ENCODE data around the gene TAOK2.
"Not testable (repeated sequence)": the region's sequence is repeated elsewhere in the genome, so short reads cannot be mapped to it uniquely, and the experiment has no call there.

TAOK2 gene

GRCh38 chr16:29959293-29959692, 14.4 kb upstream of the TAOK2 start:
- Mint-ChIP-seq H3K4me3 (no peak overlapping the region), H3K27ac (no peak overlapping the region), H3K36me3 (no peaks in the 10 kb centered on the region), H3K9me3 (no peaks in the 10 kb centered on the region), H3K4me1 (peaks cover 18% of the 10 kb centered on the region)
- no peak for DNase-seq (ENCODE audit: low spot score in 2 of 2)
- ATAC-seq, result no peak

DNA sequence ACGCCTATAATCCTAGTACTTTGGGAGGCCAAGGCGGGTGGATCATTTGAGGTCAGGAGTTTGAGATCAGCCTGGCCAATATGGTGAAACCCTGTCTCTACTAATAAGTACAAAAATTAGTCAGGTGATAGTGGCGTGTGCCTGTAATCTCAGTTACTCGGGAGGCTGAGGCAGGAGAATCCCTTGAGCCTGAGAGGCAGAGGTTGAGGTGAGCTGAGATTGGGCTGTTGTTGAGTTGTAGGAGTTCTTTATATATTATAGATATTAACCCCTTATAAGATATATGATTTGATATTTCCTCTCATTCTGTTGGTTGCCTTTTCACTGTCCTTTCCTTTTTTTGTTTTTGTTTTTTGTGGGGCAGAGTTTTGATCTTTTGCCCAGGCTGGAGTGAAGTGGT, 13.8 kb upstream of the TAOK2 start:
- not testable (repeated sequence) for H3K27ac Mint-ChIP-seq; H3K36me3 Mint-ChIP-seq; DNase-seq (ENCODE audit: low spot score in 2 of 2); ATAC-seq; H3K4me3 Mint-ChIP-seq; H3K9me3 Mint-ChIP-seq
- peaks cover 18% of the 10 kb centered on the region for H3K4me1 Mint-ChIP-seq

DNA sequence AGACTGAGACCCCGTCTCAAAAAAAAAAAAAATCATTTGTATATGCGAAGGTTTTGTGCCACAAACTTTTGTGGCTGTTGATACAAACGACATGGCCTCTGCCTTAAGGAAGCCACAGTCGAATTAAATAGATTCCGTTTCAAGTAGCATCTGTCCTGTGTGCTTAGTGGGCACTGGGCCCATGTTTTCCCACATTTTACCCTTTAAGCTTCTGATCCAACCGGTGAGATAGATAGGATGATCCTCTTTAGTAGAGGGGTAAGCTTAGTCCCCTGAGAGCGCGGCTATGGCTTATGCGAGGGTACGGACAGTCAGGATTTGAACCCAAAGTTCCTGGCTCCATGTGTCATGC, 12.6 kb upstream of the TAOK2 start:
- ATAC-seq (no peak), DNase-seq (ENCODE audit: low spot score in 2 of 2) (no peak)
- peaks cover 18% of the 10 kb centered on the region for H3K4me1 Mint-ChIP-seq
- peak overlapping the region; percentile 84 for H3K4me3 Mint-ChIP-seq
- no peaks in the 10 kb centered on the region for H3K9me3 Mint-ChIP-seq
- no peaks in the 10 kb centered on the region for H3K36me3 Mint-ChIP-seq
- peak overlapping the region; percentile 89 for H3K27ac Mint-ChIP-seq

DNA sequence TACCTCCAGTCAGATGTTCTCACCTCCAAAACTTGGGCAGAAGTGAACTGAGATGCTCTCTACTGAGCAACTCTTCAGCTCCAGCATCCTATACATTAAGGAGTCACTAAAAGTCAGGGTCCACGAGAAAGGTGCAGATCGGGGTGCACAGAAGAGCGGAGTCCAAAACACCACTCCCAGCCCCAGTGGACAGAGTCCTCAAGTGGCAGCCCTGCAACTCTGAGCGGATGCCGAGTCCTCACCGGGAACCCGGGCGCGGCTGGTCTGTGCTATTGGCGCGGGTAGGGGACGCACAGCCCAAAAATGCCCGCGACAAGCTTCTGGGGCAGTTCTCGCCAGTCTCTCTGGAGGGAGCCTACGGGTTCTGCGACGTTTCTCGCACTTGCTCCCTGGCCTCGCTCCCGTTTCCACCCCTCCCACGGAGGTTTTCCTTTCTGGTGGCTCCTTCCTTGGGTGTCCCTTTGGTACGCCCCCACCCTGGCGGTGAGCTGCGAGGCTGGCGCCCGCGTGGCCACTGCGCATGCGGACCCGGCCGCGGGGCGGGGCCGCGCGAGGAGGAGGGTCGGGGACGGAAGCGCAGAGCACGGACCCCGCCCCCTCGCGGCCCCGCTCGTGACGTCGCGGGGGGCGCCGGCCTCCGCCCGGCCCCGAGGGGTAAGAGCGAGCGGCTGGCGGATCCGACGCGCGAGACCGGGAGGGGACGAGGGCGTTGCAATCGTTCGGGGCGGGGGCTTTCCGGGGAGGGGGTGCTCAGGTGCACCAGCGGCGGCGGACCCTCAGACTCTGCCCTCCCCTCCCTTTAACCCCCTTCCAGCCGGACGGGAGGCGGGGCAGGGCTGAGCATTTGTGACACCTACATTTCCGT, 12.0 kb upstream of the TAOK2 start, which contains the start of gene TMEM219:
Gene TMEM219, plus strand, starts transcription at position 601 of the 865 bp plus-strand sequence. CDS start 1,065 bp downstream, outside the sequence.
- Mint-ChIP-seq H3K9me3 (no peaks in the 10 kb centered on the region), H3K27ac (peak within 1 kb of the TSS; percentile 89), H3K36me3 (no peaks in the 10 kb centered on the region), H3K4me1 (peaks cover 18% of the 10 kb centered on the region), H3K4me3 (peak within 1 kb of the TSS; percentile 84)
- ATAC-seq, result peak; percentile 90
- peak; percentile 98 to 99 for DNase-seq (ENCODE audit: low spot score in 2 of 2)

- H3K9me3 Mint-ChIP-seq, result no peaks in the 10 kb centered on the region
These were observed 11.2 kb upstream of the TAOK2 start for GRCh38 chr16:29962344-29962994.

DNA sequence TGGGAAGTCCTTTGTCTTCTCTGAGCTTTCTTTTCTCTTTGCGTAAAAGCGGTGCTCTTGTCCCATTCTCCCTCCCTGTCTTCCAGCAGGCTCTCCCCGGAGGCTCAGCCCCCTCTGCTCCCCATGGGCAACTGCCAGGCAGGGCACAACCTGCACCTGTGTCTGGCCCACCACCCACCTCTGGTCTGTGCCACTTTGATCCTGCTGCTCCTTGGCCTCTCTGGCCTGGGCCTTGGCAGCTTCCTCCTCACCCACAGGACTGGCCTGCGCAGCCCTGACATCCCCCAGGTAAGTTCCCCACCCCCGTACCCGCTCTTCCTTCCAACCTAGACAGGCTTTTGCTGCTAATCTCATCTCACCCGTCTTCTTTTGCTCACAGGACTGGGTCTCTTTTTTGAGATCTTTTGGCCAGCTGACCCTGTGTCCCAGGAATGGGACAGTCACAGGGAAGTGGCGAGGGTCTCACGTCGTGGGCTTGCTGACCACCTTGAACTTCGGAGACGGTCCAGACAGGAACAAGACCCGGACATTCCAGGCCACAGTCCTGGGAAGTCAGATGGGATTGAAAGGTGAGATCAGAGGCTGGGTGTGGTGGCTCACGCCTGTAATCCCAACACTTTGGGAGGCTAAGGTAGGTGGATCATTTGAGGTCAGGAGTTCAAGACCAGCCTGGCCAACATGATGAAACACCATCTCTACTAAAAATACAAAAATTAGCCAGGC, 10.5 kb upstream of the TAOK2 start:
- peaks cover 18% of the 10 kb centered on the region for H3K4me1 Mint-ChIP-seq
- H3K4me3 Mint-ChIP-seq, result peak overlapping the region; percentile 84
- peak overlapping the region; percentile 89 for H3K27ac Mint-ChIP-seq
- H3K36me3 Mint-ChIP-seq, result peaks cover 11% of the 10 kb centered on the region
- DNase-seq (ENCODE audit: low spot score in 2 of 2) (no peak), ATAC-seq (no peak)
- no peaks in the 10 kb centered on the region for H3K9me3 Mint-ChIP-seq

More at GRCh38 chr16:29962344-29962994, 11.2 kb upstream of the TAOK2 start:
- Mint-ChIP-seq H3K27ac (peak overlapping the region; percentile 89), H3K4me3 (peak overlapping the region; percentile 84), H3K4me1 (peaks cover 18% of the 10 kb centered on the region), H3K36me3 (peaks cover 4% of the 10 kb centered on the region)
- no peak for ATAC-seq
- no peak for DNase-seq (ENCODE audit: low spot score in 2 of 2)

GRCh38 chr16:29968205-29968604, 5.5 kb upstream of the TAOK2 start:
- Mint-ChIP-seq H3K4me3 (no peak overlapping the region), H3K36me3 (peaks cover 41% of the 10 kb centered on the region), H3K4me1 (peaks cover 5% of the 10 kb centered on the region), H3K9me3 (no peaks in the 10 kb centered on the region), H3K27ac (no peak overlapping the region)
- DNase-seq (ENCODE audit: low spot score in 2 of 2) (no peak), ATAC-seq (no peak)

GRCh38 chr16:29971304-29971703, 2.4 kb upstream of the TAOK2 start:
- DNase-seq (ENCODE audit: low spot score in 2 of 2), result no peak
- Mint-ChIP-seq H3K9me3 (no peaks in the 10 kb centered on the region), H3K27ac (peak overlapping the region; percentile 60), H3K4me1 (peaks cover 25% of the 10 kb centered on the region), H3K36me3 (peaks cover 55% of the 10 kb centered on the region), H3K4me3 (no peak overlapping the region)
- no peak for ATAC-seq

DNA sequence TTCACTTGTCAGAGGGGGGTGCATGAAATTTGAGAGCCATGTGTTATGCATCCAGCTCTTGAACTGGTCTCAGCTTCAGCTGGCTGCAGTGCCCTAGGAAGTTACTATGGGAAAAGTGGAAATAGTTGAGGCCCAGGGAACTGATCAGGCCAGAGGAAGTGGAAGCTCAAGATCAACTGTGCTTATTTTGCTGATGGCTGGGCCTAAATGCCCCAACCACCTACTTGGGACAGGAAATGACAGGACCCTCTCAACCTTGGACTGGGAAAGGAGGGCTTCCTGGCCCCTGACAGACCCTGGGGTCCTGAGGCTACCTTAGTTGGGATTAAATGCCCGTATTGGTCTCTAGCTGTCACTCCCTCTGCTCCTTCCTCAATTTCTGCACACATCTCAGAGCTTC, 1.2 kb upstream of the TAOK2 start:
- ATAC-seq, result no peak
- no peaks in the 10 kb centered on the region for H3K9me3 Mint-ChIP-seq
- H3K27ac Mint-ChIP-seq, result peak overlapping the region; percentile 95
- peaks cover 58% of the 10 kb centered on the region for H3K36me3 Mint-ChIP-seq
- no peak for DNase-seq (ENCODE audit: low spot score in 2 of 2)
- peak overlapping the region; percentile 97 for H3K4me3 Mint-ChIP-seq
- H3K4me1 Mint-ChIP-seq, result peaks cover 37% of the 10 kb centered on the region

DNA sequence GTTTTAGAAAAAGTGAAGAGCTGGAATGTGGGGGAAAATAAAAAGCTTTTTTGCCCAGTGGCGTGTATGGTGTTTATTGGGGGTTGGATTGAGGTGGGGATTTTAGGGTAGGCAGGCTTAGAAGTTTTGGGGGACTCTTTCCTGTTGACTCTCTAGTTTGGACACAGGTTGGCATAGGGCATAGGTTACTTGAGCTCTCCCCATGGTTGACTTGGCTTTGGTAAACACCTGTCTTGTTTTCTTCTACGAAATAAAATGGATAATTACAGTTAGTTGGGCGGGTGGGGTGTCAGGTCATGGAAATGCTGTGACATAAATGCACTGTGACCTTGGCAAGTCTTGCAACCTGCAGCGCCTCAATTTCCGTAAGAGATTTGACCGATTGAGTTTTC, 680 bp upstream of the TAOK2 start:
- H3K27ac Mint-ChIP-seq, result peak overlapping the region; percentile 95
- H3K4me1 Mint-ChIP-seq, result peaks cover 40% of the 10 kb centered on the region
- peaks cover 53% of the 10 kb centered on the region for H3K36me3 Mint-ChIP-seq
- no peak for DNase-seq (ENCODE audit: low spot score in 2 of 2)
- no peak for ATAC-seq
- peak overlapping the region; percentile 97 for H3K4me3 Mint-ChIP-seq
- no peaks in the 10 kb centered on the region for H3K9me3 Mint-ChIP-seq

- H3K4me1 Mint-ChIP-seq, result peaks cover 47% of the 10 kb centered on the region
- H3K27ac Mint-ChIP-seq, result peak overlapping the region; percentile 95
- H3K9me3 Mint-ChIP-seq, result no peaks in the 10 kb centered on the region
- no peak for DNase-seq (ENCODE audit: low spot score in 2 of 2)
- peaks cover 52% of the 10 kb centered on the region for H3K36me3 Mint-ChIP-seq
- ATAC-seq, result no peak
- H3K4me3 Mint-ChIP-seq, result peak overlapping the region; percentile 97
These were observed 844 bp downstream of the TAOK2 start for GRCh38 chr16:29974291-29975133.

- Mint-ChIP-seq H3K9me3 (no peaks in the 10 kb centered on the region), H3K36me3 (peaks cover 54% of the 10 kb centered on the region), H3K27ac (peak overlapping the region; percentile 95), H3K4me3 (peak overlapping the region; percentile 97), H3K4me1 (peaks cover 49% of the 10 kb centered on the region)
- DNase-seq (ENCODE audit: low spot score in 2 of 2), result no peak
- ATAC-seq, result no peak
These were observed 1.5 kb downstream of the TAOK2 start for GRCh38 chr16:29975134-29975538.

- Mint-ChIP-seq H3K27ac (peak overlapping the region; percentile 95), H3K4me1 (peaks cover 49% of the 10 kb centered on the region), H3K9me3 (no peaks in the 10 kb centered on the region), H3K36me3 (peaks cover 56% of the 10 kb centered on the region), H3K4me3 (peak overlapping the region; percentile 97)
- no peak for DNase-seq (ENCODE audit: low spot score in 2 of 2)
- ATAC-seq, result no peak
These were observed 2.3 kb downstream of the TAOK2 start for GRCh38 chr16:29975811-29976511.
